Activated CD4-positive, alpha-beta T cell treated with anti-CD3 and anti-CD28 coated beads for 4 hours (primary cell): Measurements from ENCODE around the gene CXCR4.

Source experiments
- DNase-seq, 2 donors: peaks; one replicate each; pipeline ENCODE4 v3.0.0-alpha.2; 2020

The CXCR4 gene

DNA sequence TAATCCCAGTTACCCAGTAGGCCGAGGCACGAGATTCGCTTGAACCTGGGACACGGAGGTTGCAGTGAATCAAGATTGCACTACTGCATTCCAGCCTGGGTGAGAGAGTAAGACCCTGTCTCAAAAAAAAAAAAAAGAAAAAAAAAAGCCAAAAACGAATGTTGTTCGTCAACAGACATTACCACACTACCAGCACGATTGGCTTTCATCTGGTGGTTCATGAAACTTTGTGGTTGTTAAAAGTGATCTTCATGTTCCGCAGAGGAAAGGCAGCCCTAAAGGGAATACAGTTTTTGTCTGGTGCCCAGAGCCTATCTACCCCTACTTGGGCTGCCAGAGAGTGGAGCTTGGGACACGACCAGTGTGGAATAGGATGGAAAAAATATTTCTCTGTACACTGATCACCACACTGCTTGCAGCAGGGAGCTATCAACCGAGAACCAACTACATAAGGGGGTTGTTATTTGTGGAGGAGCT is 13.6 kb upstream of the CXCR4 start:
- DNase-seq, result peak; percentile 37 to 39

DNA sequence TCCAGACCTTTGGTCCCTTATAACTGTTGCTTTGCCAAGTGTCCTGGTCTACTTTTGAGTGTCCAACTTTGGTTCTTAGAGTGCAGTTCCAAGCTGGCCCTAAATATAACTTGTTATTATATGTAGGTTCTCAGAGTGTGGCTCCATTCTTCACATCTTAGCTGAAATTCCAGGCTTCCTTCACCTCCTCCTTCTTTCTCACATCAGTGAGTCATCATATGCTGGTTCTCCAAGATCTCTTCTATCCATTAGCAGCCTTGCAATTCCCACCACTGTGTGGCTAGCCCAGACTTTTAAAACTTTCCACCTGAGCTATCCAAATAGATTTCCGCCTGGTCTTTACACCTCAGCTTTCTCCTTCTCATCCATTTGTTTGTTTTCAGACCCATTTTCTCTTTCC is 12.6 kb upstream of the CXCR4 start:
- no peak for DNase-seq

DNA sequence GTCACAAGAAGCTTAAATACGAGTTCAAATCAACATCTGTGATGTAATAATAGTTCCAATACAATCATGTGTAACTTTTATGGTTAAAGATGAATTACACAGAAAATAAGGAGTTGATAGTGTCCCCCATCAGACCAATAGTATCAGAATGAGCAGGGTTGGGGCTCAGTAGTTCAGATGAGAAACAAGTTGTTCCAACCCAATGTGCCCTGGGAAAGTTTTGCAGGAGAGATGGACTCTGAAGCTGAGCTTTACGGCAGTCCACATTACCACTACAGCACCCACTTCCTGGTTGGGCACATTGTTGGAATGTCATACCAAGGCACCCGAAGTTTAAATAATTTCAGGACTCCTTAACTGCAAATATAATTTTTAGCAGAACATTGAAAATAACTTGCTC is 12.1 kb upstream of the CXCR4 start:
- no peak for DNase-seq

DNA sequence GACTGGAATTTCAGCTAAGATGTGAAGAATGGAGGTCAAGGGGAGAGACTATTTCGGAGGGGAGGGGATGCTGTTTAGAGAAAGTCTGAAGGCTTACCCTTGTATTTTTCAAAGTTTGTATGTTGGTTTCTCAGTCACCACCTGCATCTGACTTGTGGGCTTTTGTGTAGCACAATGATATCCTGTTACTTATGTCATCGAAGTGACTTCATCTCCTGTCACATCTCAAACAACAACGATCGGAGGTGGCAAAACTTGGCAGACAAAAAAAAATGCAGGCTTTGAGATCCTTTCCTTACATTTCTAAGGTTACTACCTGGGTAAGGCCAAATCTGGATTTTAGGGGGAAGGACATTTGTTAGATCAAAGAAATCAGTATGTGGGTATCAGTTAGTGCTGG is 11.7 kb upstream of the CXCR4 start:
- DNase-seq, result peak in 1 of 2 donors; percentile 33

DNA sequence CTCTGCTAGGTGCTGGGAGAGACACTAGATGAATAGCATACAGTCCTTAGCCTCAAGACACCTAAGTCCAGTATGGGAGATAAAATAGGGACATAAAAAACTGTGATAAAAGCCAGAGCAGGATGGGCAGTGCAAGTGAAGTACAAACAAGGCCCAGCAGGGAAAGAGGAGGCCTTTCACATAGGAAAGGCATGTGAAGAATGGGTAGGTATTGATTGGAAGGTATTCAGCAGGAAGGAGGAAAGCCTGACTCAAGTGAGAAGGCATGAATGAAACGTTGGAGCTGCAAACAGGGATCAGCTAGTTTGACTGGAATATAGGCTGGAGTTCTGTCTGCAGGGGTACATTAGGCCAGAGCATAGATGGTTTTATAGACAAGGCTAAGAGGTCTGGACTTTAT is 11.0 kb upstream of the CXCR4 start:
- no peak for DNase-seq

DNA sequence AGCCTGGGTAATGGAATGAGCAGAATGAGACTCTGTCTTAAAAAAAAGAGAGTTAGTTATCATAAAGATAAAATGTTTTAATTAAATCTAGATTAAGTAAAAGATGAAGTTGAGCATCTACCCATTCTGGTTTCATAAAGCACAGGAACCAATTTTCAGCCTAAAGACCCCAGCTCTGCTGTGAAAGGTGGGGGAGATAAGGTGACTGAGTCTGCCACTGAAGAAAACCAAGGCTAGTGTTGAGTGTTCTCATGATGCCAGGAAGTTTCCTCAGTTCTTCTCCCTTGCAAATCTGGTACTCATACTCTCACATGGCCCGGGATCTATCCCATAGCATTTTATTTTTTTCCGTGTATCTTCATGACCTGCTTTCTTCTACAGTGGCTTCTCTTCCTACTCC is 10.4 kb upstream of the CXCR4 start:
- no peak for DNase-seq

DNA sequence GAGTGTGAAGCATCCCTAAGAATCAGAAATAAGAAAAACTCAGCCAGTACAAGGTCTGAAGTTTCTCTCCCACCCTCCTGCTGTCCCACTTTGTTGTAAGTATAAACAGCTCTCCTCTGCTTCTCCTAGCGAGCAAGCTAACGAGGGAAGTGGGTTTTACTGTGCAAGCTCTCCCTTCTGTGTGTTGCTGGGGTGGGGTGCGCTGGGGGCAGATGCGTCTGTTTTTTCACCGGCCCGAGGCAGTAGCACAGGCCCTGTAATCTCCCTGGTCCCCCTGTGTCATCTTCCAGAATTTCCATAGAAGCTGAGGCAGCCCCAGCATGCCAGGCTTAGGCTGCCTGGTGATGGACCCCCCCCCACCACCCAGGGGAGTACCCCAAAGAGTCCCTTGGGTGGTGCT is 9.4 kb upstream of the CXCR4 start:
- no peak for DNase-seq

DNA sequence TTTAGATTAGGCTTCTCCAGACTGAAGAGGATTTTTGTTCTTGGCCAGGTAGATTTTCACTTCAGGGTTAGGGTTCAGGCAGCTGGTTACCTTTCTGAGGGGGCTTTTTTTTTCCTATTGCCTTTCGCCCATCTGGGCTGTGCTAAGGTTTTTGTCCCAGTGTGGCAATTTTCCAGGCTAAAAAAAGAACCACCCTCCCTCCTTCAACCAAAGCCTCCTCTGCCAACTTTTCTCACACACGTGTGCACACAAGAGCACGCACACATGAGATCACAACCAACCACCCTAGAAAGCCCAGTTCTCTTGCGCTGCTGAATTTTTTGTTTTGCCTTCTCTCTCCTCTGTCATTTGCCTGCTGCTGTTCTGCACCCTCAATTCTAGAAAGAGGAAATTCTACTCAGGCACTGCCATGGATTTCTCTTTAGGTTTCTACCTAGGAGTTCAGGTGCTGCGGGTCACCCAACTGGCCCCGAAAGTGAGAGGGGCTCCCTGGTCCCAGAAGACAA is 8.5 kb upstream of the CXCR4 start:
- no peak for DNase-seq

DNA sequence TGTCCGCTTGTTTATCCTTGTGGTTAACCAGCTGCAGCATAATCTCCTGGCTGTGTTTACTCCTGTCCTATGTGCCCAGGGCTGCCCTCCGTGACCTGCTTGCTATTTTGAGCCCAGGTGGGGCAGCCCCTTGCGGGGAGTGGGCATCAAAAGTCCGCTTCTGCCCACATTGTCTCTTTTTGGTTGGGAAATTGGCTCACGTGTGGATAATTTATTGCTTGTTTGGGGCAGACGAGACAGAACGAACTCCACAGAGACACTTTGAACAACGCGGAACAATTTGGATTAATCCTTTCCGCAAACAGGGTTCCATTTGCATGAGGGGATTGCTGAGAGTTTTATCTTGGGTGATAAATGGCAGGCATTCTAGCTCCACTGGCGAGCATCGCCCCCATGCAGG is 8.1 kb upstream of the CXCR4 start:
- DNase-seq, result no peak

DNA sequence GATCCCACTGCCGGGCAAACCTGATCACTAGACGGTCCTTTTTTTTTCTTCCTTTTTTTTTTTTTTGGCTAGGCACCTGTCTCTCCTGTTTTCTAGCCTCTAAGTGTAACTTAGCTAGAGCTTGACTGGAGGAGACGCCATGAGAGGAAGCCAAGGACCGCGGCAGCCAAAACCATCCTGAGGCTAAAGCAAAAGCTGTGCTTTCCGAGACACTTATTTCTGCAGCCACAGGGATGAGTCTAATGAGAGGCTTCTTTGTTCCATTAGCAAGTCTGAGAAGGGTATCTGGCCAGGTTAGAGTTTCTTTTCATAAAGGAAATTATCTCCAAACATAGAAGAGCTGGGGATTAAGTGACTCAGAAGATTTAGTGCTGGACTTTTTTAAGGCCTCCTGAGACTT is 7.3 kb upstream of the CXCR4 start:
- DNase-seq, result no peak

DNA sequence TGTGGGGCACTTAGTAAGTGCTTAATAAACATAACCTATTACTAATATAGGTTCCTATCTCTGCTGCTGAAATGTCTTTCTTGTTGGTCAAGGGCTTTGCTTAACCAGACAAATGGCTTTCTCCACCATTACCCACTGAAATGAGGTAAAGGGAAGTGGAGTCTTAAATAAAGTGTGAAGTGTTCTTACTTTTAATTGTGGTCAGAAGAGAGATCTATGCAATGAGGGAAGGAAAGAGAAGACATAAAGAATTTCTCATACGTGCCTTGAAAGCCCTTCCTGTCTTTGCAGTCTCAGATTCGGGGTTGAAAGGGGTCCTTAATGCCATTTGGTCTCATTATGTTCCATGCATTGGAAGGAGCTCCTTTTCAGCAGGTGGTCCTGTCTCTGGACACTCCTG is 6.9 kb upstream of the CXCR4 start:
- DNase-seq, result no peak

DNA sequence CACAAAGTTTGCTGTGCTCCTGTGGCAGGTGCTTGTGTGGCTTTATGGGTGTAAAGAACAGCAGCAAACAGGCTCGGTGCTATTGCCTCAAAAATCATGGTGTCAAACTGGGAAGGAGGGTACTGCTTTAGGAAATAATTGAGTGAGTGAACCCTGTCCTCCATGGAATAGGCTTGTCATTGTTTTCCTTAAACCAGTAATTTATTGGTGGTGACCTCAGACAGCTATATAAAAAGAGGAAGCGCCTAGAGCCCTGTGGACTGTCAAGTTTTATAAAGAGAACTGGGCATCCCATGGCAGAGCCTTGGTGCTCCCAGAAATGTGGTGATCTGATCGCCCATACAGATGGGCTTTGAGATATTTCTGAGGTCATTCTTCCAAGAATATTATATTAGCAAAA is 4.7 kb upstream of the CXCR4 start:
- no peak for DNase-seq

DNA sequence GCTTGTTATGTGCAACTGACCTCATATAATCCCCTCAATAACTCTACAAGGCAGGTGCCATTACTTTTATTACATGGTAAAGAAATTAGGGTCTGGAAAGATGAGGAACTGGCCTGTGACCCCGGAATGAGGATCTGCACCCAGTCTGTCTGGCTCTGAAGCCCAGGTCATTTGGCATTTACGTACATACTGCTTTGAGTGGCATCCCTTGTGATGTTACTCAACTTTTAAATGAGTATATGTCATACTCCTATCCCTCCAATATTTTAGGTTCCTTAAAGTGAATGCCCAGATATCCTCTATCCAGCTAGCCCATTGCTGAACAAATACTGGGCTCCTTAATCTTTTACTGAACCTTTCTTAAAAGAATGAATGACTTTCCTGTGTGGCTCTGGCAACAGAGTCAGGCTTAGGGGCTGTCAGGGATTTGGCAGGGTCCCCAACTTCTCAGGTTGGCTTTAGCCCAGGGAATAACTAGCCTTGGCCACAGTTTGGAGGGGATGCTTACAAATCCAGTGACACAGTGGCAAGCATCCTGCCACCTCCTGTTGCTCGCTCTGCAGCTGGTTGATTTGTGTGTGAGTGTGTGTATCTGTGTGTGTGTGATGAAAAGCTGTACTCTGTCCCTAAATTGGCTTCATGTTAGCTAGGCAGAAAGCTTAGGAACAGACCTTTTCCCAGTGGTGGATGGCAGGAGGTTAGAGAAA is 3.4 kb upstream of the CXCR4 start:
- no peak for DNase-seq

DNA sequence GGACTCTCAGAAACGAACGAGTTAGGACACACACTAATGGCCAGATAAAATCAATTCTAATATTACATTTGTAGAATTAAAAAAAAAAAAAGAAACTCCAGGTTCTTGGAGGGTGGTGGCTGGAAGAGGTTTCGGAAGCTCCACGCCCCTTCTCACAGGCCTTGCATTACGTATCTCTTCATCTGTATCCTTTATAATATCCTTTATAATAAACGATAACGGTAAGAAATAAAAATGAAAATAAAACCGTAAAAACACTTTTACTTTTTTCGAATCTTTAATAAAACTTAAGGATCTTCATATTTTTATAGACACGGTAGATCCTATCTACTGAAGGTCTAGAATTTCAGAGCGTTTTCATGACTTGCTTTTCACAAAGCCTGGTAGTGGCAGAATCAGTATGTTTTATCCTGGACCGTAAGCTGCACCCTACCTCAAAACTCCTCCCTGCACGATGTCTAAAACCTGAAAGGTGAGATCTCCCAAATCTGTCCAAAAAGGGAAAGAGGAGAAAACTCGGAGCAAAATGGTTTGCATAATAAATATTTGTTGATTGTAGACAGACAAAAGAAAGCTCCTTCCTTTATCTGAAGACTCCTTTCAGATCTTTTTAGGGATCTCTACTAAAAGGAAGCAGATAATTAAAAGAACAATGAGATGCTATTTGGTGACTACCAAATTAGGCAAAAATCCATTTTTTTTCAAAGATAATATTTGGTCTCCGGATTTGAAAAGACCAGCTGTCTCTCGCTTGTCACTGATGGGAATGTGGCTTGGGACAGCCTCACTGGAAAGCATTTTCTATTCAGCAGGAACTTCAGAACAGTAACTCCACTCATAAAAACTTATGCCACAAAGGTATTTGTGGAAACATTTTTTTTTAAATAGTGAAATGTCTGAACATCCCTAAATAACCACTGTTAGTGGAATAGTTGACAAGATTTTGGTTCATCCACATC is 2.0 kb upstream of the CXCR4 start:
- no peak for DNase-seq

DNA sequence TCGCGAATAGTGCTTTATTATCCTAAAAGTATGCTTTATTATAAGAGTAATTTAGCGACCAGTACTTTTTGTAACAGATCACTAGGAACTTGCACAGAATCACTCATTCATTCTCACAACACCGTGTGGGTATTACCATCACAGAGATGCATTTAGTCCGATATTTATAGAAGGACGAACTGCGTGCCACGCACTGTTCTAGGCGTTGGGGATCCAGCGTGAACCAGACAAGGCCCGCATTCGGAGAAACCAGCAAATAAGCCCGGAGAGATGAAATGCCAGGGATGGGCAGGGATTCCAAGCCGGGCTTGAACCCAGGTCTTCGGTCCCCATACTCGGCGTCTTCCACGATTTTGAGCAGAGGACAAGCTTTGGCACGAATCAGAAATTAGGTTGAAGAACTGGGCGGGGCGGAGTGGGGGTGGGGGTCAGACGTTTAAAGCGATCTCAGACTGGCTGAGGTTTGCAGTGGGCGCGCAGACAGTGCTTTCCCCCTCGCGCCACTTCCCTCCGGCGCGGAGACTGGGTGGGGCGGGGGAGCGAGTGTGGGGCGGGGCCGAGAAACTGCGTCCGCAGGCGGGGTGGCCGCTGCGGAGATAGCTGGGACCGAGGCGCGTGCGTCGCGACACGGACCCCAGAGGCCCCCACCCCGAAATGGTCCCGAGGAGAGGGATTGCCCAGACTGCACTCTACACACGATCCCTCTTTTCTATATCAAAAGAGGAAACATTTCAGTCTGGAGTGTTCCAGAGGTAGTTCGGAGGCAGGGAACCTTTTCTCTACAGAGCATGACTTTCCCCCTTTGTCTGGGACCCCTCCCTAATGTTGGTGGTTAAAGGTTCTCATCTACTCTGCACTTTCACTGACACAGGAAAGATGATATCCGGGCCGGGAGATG is 1.1 kb upstream of the CXCR4 start:
- DNase-seq, result peak; percentile 76 to 78

DNA sequence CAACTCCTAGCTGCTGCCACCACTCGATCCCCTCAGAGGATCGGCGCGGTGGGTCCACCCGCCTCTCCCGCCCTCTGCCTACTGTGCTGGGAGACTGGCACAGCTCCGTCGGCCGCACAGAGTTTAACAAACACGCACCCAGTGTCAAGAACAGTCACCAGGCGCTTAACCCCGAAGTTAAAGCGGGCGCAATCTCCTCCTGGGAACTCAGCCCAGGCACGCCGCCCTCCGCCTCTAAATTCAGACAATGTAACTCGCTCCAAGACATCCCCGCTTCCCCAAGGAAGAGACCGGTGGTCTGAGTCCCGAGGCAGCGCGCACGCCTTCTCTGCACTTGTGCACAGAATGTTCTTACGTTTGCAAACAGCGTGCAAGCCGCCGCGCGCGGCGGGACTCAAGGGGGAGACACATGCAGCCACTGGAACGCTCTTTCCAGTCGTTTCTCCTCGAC is 533 bp downstream of the CXCR4 start:
- peak; percentile 55 for DNase-seq

DNA sequence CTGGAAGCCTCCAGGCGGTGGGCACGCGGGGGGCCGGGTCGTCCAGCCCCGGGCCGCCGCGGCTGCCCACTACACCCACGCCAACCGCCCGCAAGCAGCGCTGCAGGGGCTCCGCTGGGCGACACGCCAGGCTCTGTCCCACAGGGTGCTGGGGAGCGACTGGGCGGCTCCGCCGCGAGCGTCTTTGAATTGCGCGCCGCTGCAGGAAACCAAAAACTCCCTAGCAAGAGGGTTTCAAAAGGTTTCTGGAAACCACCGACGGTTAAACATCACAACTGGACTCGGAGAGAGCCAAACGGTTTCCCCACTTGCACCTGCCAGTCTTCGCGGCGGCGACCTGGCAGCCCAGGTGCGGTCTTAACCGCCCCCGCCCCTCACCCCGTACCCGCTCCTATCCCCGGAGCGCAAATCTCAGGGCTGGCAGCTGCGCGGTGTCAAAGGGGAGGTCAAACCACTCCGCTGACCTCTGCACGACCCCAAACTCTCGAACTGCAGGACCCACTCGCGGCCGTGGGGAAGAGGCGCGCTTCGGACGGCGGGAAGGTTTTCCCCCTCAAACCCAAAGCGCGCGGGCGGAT is 1.0 kb downstream of the CXCR4 start:
- DNase-seq, result peak; percentile 52 to 60

DNA sequence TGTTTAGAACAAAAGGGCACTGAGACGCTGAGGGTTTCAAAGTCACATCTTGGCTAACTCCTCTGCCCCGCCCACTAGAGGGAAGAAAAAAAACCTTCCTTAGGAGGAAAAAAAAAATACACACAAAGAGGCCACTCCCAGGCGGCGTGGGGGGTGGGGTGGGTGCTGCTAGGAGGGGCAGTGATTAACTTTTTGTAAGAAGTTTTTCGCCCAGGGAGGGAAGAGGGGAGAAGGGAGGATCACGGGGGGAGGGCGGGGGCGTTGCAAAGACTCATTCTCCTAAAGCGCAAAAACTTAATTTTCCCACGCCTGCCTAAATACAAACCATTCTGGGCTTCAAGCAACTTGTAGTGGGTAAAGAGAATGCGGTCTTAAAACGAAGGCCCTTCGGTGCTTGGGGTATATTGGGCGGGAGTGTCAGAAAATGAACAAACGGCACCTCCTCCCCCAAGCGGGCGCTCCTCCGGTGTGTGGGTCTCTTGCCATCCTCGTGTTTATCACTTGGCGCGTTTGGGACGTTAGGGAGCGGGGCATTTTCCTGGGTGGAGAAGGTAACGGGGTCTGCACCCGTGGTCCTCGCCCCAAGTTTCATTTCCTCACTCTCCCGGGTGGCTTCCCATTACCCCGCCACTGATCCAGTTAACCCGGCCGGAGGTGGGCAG is 1.7 kb downstream of the CXCR4 start:
- DNase-seq, result peak; percentile 77 to 82

DNA sequence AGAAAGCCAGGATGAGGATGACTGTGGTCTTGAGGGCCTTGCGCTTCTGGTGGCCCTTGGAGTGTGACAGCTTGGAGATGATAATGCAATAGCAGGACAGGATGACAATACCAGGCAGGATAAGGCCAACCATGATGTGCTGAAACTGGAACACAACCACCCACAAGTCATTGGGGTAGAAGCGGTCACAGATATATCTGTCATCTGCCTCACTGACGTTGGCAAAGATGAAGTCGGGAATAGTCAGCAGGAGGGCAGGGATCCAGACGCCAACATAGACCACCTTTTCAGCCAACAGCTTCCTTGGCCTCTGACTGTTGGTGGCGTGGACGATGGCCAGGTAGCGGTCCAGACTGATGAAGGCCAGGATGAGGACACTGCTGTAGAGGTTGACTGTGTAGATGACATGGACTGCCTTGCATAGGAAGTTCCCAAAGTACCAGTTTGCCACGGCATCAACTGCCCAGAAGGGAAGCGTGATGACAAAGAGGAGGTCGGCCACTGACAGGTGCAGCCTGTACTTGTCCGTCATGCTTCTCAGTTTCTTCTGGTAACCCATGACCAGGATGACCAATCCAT is 2.7 kb downstream of the CXCR4 start:
- no peak for DNase-seq

DNA sequence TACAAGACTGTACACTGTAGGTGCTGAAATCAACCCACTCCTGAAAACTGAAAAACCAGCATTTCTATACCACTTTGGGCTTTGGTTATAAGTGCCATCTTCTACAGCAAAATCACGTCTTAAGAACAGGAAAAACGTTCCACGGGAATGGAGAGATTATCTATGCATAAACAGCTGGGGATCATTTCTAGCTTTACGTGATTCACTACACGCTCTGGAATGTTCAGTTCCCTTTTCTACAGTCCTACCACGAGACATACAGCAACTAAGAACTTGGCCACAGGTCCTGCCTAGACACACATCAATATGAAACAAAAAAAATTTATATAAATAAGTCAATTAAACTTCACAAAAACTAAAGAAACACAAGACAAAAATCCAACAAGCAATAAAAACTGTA is 3.6 kb downstream of the CXCR4 start:
- DNase-seq, result no peak

DNA sequence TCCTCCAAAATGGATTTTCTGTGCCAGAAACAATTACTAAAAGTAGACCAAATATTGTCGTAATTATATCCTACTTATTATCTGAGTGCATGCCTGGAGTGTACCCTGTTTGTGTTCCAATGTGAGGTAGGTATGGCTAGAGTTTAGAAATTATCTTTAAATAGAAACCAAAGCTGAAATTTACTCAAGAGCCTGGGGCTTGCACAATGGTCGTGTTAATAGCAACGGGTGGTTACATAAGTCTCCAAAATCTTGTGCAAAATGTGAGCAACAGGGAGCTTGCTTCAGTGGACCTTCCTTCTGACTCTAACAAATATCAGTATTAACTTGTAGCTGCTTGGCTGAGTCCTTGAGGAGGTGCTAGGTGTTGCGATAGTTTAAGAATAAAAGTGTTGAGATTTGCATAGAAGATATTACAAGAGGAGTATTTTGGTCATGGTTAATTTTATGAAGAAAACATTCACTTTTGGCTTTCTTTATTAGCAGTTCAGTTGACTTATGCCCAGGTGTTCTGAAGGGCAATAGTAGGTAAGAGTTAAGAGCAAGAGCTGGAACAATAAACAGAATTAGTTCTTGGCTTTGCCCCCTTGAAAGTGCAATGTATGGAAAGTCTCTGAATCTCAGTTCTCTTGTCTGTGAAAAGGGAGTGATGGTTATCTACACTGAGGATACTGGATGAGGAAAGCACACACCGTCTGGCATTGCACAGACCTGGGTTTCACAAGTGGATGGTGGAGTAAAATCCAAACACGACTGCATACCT is 4.6 kb downstream of the CXCR4 start:
- no peak for DNase-seq
